ENCODE results near the gene TTL. TPM values are rescaled to one million over a fixed set of nuclear protein-coding genes. Genes with fewer than 3 reads are reported as not detected.

TTL gene
- total and polyA plus RNA-seq, 2 of the 13 experiments (the other 11 are each of a cell fraction or from before 2014, with no cell fraction given): 19.0 to 59.8 TPM

- TF ChIP-seq PLSCR1 (CRISPR knock-in tag; IDR thresholded peaks at IDR 0.05; ENCODE audit: borderline replicate concordance): no peak
- no peak for TF ChIP-seq ZNF770 (CRISPR knock-in tag; IDR thresholded peaks at IDR 0.05)
- no peak for TF ChIP-seq ZNF563 (CRISPR knock-in tag; IDR thresholded peaks at IDR 0.05)
- TF ChIP-seq JUN (CRISPR knock-in tag; IDR thresholded peaks at IDR 0.05): no peak
- TF ChIP-seq YEATS2 (CRISPR knock-in tag; IDR thresholded peaks at IDR 0.05; ENCODE audit: borderline replicate concordance): peak; percentile 19; the same call in 1 of the 2 replicates
- no peak for TF ChIP-seq MAFK (conservative IDR thresholded peaks at IDR 0.05 in 1 of 2, IDR thresholded peaks at IDR 0.05 in 1 of 2; ENCODE audit: low read length in 2 of 2)
- TF ChIP-seq THAP11 (CRISPR knock-in tag; IDR thresholded peaks at IDR 0.05): peak; percentile 74
- TF ChIP-seq ZNF841 (CRISPR knock-in tag; IDR thresholded peaks at IDR 0.05; ENCODE audit: borderline replicate concordance): no peak
- no peak; the same call in 1 of the 2 replicates for TF ChIP-seq SP5 (CRISPR knock-in tag; IDR thresholded peaks at IDR 0.05; ENCODE audit: borderline replicate concordance, low read depth)
- TF ChIP-seq AFF4 (CRISPR knock-in tag; IDR thresholded peaks at IDR 0.05): 0 out of 2 replicates have a peak, but pooled peaks have one; percentile 32
- 0 out of 2 replicates have a peak, but pooled peaks have one; percentile 10 for TF ChIP-seq ZNF296 (CRISPR knock-in tag; conservative IDR thresholded peaks at IDR 0.05)
- no peak for TF ChIP-seq NFYB (CRISPR knock-in tag; IDR thresholded peaks at IDR 0.05)
- no peak for TF ChIP-seq ZNF256 (CRISPR knock-in tag; conservative IDR thresholded peaks at IDR 0.05)
- no peak for TF ChIP-seq ELK4 (CRISPR knock-in tag; IDR thresholded peaks at IDR 0.05; ENCODE audit: borderline replicate concordance)
- no peak for TF ChIP-seq ZNF232 (CRISPR knock-in tag; IDR thresholded peaks at IDR 0.05; ENCODE audit: borderline replicate concordance)
- TF ChIP-seq SIN3B (IDR thresholded peaks at IDR 0.05; ENCODE audit: low read length): no peak
- peak; percentile 52; the same call in 1 of the 2 replicates for TF ChIP-seq IKZF5 (CRISPR knock-in tag; IDR thresholded peaks at IDR 0.05)
- TF ChIP-seq ZNF7 (CRISPR knock-in tag; IDR thresholded peaks at IDR 0.05): no peak
- TF ChIP-seq NBN (conservative IDR thresholded peaks at IDR 0.05): no peak
- peak; percentile 44; the same call in 1 of the 2 replicates for TF ChIP-seq AHR (CRISPR knock-in tag; IDR thresholded peaks at IDR 0.05)
- TF ChIP-seq SRY (CRISPR knock-in tag; IDR thresholded peaks at IDR 0.05): no peak
Measured at GRCh38 chr2:112481050-112481527, 867 bp upstream of the TTL start (continued).
